ENCODE data around the gene LRRC14B.
"Not testable (repeated sequence)": the region's sequence is repeated elsewhere in the genome, so short reads cannot be mapped to it uniquely, and the experiment has no call there.

LRRC14B gene

GRCh38 chr5:191949-192690 is 825 bp downstream of the LRRC14B start:
- no peak for DNase-seq (ENCODE audit: low read depth in 2 of 2)

- no peak for DNase-seq (ENCODE audit: low read depth in 2 of 2)
Measured at GRCh38 chr5:192691-192969, 1.3 kb downstream of the LRRC14B start.

DNA sequence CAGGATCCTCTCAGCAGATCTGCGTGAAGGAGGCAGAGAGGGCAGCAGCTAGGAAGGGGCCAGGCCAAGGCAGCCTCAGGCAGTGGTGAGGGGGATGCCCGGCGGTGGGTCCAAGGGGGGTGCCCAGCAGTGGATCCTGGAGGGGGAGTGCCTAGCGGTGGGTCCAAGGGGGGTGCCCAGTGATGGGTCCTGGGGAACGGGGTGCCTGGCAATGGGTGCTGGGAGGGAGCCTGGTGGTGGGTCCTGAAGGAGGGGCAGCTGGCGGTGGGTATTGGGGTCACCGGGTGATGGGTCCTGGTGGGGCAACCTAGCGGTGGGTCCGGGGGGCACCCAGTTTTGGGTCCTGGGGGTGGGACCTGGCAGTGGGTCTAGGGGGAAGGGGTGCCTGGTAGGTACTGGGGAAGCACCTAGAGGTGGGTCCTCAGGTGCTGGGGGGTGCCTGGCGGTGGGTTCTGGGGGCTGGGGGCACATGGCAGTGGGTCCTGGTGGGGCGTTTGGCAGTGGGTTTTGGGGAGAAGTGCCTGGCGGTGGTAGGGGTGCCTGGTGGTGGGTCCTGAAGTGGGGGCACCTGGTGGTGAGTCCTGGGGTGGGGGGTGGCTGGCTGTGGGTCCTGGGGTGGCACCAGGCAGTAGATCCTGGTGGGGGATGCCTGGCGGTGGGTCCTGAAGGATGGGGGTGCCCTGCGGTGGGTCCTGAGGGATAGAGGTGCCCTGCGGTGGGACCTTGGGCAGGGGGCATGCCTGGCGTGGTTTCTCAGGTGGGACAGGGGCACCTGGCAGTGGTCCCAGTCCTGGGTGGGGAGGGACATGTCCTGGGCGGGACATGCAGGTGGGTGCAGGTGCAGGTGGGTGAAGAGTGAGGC is 1.9 kb downstream of the LRRC14B start:
- no peak for DNase-seq (ENCODE audit: low read depth in 2 of 2)

GRCh38 chr5:194102-194501 is 2.8 kb downstream of the LRRC14B start:
- DNase-seq (ENCODE audit: low read depth in 2 of 2): no peak

GRCh38 chr5:194603-195209 is 3.4 kb downstream of the LRRC14B start:
- DNase-seq (ENCODE audit: low read depth in 2 of 2): no peak

GRCh38 chr5:195401-196160 is 4.3 kb downstream of the LRRC14B start:
- no peak for DNase-seq (ENCODE audit: low read depth in 2 of 2)

DNA sequence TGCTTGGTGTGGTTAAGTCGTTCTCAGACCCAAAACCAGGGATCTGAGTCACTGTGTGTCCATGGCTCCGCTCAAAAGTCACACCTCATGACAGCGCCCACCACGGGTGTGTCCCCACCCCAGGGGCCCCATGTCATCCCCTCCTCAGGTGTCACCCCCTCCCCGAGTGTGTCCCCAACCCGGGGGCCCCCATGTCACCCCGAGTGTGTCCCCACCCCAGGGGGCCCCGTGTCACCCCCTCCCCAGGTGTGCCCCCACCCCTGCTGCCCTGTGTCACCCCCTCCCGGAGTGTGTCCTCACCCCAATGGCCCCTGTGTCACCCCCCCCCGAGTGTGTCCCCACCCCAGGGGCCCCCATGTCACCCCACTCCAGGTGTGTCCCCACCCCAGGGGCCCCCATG is 5.1 kb downstream of the LRRC14B start:
- DNase-seq (ENCODE audit: low read depth in 2 of 2): no peak

DNA sequence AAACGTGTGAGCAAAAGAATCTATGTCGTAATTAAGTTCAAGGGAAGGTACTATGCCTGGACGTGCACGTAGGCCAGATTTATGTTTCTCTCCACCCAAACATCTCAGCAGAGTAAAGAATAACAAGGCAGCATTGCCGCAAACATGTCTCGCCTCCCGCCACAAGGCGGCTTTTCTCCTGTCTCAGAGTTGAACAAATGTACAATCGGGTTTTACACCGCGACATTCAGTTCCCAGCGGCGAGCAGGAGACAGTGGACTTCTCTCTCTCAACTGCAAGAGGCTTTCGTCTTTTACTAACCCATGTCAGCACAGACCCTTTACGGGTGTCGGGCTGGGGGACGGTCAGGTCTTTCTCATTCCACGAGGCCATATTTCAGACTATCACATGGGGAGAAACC is 5.7 kb downstream of the LRRC14B start:
- DNase-seq (ENCODE audit: low read depth in 2 of 2): not testable (repeated sequence)

- no peak for DNase-seq (ENCODE audit: low read depth in 2 of 2)
Measured at GRCh38 chr5:197892-198489, 6.7 kb downstream of the LRRC14B start.

DNA sequence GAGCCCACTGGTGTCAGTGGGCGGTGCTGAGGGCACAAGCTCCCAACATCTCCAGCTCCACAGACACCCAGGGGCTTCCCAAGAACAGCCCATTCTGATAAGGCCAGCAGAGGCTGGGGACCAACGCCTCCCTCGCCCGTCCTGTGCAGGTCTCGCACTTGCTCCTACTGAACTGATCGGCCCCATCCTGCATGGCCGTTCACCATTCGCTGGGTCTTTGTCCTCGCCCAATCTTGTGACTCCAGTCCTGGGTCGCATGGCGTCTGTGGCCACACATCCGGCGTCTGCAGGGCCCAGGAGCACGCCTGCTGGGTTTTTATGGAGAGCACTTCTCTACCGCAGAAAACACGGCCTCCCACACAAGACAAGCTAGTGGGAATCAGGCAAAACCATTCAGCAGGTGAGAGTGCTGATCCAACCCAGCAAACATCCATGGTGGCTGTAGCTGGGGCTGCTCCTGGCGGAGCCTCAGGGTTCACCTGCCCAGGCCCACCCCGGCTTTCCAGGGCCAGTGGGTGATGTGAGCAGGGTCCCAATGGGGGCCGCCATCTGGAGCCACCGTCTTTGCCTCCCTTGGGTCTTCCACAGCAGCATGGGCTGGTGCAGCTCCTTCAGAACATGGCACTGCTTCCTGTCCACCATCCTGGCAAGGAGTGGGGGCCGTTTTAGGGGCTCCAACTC is 7.4 kb downstream of the LRRC14B start:
- no peak for DNase-seq (ENCODE audit: low read depth in 2 of 2)

DNA sequence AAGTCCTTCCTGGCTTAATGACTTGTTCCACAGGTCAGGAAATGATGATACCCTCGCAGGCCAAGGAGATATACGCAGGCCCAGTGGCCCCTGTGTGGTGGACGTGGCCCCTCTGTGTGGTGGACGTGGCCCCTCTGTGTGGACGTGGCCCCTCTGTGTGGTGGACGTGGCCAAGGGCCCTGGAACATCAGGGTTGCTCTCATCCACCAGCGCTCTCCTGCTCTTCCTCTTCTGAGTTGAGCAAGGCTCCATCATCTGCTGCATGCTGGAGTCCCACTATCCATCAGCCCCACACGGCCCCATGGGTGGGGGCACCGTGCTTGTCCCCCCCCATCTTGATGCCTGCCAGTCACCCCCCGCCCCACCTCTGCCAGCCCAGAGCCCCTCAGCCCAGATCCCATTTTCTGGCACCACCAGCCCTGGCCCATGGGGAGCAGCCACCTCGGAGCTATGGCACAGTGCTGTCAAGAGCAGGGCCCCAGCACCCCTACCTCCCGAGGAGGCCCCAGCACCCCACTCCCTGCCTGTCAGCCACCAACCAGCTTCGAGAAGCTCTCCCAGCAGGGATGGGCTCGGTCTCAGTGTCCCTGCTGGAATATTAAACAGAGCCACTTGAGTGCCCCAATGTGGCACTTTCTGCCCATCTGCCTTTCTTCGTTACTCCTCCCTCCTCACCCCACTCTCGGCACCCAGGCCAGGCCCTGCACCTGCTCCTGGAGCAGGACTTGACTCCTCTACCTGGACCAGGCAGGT is 8.1 kb downstream of the LRRC14B start:
- no peak for DNase-seq (ENCODE audit: low read depth in 2 of 2)

DNA sequence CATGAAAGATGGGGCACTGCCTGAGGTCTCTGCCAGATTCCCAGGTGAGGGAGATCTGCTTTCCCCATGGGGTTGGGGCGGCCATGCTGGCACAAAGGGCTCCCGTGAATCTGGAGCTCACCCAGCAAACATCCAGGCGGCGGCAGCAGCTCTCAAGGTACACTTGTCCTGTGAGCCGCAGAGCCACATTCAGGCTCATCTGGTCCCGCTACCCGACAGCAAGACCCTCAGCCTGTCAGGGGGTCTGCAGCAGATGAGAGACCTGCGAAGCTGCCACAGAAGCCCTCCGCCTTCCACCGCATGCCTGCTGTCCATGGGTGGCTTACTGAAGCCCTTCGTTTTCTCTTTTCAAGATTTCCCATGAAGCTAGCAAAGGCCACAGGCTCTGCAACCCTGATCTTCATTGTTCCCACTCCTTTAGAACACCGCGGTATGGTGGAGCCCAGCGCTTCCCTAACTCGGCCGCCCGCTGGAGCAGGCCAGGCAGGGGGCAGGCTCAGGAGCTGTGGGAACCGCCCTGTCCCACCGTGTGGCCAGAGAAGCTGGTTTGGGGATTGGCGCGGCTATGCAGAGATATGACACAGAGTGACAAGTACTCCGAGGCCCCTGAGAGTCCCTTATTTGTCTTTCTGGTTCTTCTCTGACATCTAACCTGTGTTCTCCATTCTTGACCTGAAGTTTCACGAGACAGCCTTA is 8.8 kb downstream of the LRRC14B start:
- DNase-seq (ENCODE audit: low read depth in 2 of 2): no peak

GRCh38 chr5:200985-201384 is 9.7 kb downstream of the LRRC14B start:
- DNase-seq (ENCODE audit: low read depth in 2 of 2): no peak

DNA sequence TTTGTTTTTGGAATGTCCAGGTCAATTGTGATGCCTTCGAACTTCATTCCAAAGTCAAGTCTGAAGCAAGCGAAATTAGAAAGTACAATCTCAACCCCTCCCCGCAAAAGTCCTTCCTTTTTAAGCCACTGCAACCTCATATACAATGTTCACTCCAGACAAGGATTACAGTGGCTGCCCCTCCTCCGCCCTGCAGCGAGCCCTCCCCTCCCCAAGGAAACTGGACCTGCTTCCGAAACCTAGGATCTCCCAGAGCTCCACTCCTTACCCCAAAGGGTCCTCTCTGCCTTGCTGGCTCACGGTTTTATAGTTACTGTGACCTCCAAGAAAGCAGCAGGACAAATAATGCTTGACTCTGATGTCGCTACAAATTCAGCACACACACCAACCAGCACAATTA is 10.4 kb downstream of the LRRC14B start:
- no peak for DNase-seq (ENCODE audit: low read depth in 2 of 2)

DNA sequence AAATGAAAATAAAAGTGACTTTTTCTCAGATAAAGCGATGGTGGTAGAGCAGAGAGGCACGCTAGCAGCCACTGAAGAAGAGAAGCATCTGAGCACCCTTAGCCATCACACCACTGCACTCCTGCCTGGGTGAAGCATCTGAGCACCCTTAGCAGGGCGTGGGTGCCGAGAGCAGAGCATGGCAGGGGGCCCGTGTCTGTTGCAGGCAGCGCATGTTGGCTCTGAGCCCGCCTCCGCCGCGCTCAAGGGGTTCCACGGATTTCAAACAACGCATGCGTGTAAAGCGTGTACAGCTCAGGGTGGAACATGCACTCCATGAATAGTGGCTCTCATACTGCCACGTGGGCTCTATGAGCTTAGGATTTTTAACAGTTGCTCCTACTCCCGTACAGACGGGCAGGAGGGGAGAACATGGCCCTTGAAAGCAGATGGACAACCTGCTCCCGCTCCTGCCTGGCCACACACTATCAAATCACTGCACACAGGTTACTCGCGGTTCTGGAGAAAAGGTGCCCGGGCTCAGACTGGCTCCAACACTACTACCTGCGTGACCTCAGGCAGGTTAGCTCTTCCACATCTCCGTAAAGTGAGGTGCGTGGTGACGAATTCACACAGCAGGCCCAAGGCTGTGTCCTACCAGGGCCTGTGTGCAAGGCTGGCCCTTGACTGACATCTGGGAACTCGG is 12.1 kb downstream of the LRRC14B start:
- no peak for DNase-seq (ENCODE audit: low read depth in 2 of 2)

GRCh38 chr5:204001-204400 is 12.7 kb downstream of the LRRC14B start:
- no peak for DNase-seq (ENCODE audit: low read depth in 2 of 2)

GRCh38 chr5:204462-204861 is 13.2 kb downstream of the LRRC14B start:
- no peak for DNase-seq (ENCODE audit: low read depth in 2 of 2)

GRCh38 chr5:204966-205670 is 13.8 kb downstream of the LRRC14B start:
- no peak for DNase-seq (ENCODE audit: low read depth in 2 of 2)

DNA sequence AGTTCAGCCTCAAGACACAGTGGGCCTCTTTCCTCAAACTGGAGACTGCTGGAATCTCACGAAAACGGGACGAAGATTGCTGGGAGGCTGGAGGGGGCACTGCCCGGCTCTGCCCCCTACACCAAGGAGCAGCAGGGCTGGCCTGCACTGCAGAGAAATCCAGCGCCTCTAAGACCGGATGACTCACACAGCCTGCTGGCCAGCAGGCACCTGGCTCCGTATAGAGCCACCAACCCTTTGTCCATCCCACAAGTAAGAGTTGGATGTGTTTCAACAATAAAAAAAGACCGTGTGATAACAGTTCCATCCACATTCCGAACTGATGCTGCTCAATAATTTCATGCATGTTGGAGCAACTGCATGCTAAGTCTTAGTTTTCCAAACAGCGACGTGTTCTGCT is 15.1 kb downstream of the LRRC14B start:
- DNase-seq (ENCODE audit: low read depth in 2 of 2): no peak

All from stimulated activated CD8-positive, alpha-beta memory T cell treated with anti-CD3 and anti-CD28 coated beads, Interleukin-2, amount 100 ng/mL, for 48 hours (primary cell).